Measurements from ENCODE around the gene TBX2. TPM values are rescaled to one million over a fixed set of nuclear protein-coding genes. Genes with fewer than 3 reads are reported as not detected.

Gene TBX2
- total and polyA plus RNA-seq, 2 of the 13 experiments (the other 11 are each of a cell fraction or from before 2014, with no cell fraction given): 2.8 to 15.3 TPM

- no peak for TF ChIP-seq ZNF432 (CRISPR knock-in tag; IDR thresholded peaks at IDR 0.05; ENCODE audit: borderline replicate concordance)
- no peak for TF ChIP-seq SKI (IDR thresholded peaks at IDR 0.05; ENCODE audit: partially characterized antibody)
- no peak for TF ChIP-seq ZNF367 (CRISPR knock-in tag; IDR thresholded peaks at IDR 0.05; ENCODE audit: borderline replicate concordance)
- peak; percentile 25; the same call in 1 of the 2 replicates for TF ChIP-seq ZBTB20 (CRISPR knock-in tag; IDR thresholded peaks at IDR 0.05; ENCODE audit: borderline replicate concordance, low read depth)
- no peak for TF ChIP-seq TIGD3 (CRISPR knock-in tag; IDR thresholded peaks at IDR 0.05; ENCODE audit: borderline replicate concordance)
- TF ChIP-seq ZNF282 (IDR thresholded peaks at IDR 0.05; ENCODE audit: partially characterized antibody): no peak
- TF ChIP-seq ZFP82 (CRISPR knock-in tag; IDR thresholded peaks at IDR 0.05; ENCODE audit: borderline replicate concordance): no peak
- peak; percentile 43; the same call in 1 of the 2 replicates for TF ChIP-seq GABPB1 (CRISPR knock-in tag; IDR thresholded peaks at IDR 0.05)
- no peak for TF ChIP-seq ZFAT (CRISPR knock-in tag; conservative IDR thresholded peaks at IDR 0.05)
- TF ChIP-seq ZNF275 (CRISPR knock-in tag; IDR thresholded peaks at IDR 0.05; ENCODE audit: borderline replicate concordance): 0 out of 2 replicates have a peak, but pooled peaks have one; percentile 82
- 0 out of 2 replicates have a peak, but pooled peaks have one; percentile 1 for TF ChIP-seq ZSCAN31 (CRISPR knock-in tag; IDR thresholded peaks at IDR 0.05; ENCODE audit: low read depth)
- TF ChIP-seq ZNF580 (CRISPR knock-in tag; IDR thresholded peaks at IDR 0.05; ENCODE audit: borderline replicate concordance, low read depth): 0 out of 2 replicates have a peak, but pooled peaks have one; percentile 57
- TF ChIP-seq ZNF850 (CRISPR knock-in tag; conservative IDR thresholded peaks at IDR 0.05): no peak
- TF ChIP-seq ZNF687 (CRISPR knock-in tag; IDR thresholded peaks at IDR 0.05): peak; percentile 85
- TF ChIP-seq JDP2 (CRISPR knock-in tag; IDR thresholded peaks at IDR 0.05; ENCODE audit: borderline replicate concordance): no peak
- TF ChIP-seq RBAK (CRISPR knock-in tag; IDR thresholded peaks at IDR 0.05): 0 out of 2 replicates have a peak, but pooled peaks have one; percentile 68
- TF ChIP-seq TFDP2 (CRISPR knock-in tag; IDR thresholded peaks at IDR 0.05): 0 out of 2 replicates have a peak, but pooled peaks have one; percentile 36
- 0 out of 2 replicates have a peak, but pooled peaks have one; percentile 44 for TF ChIP-seq ZNF124 (CRISPR knock-in tag; IDR thresholded peaks at IDR 0.05)
- 0 out of 2 replicates have a peak, but pooled peaks have one; percentile 17 for TF ChIP-seq HNF4A (CRISPR knock-in tag; IDR thresholded peaks at IDR 0.05)
- TF ChIP-seq MIER3 (CRISPR knock-in tag; IDR thresholded peaks at IDR 0.05; ENCODE audit: borderline replicate concordance): 0 out of 2 replicates have a peak, but pooled peaks have one; percentile 30
- TF ChIP-seq FOXK2 (IDR thresholded peaks at IDR 0.05): no peak
Observed at GRCh38 chr17:61389670-61390478, 9.8 kb upstream of the TBX2 start (continued).
